HFF-Myc (cell line): ENCODE data around the gene PIK3R2.

ENCODE experiments used
- DNase-seq: peaks from one replicate; pipeline ENCODE4 v3.0.0-alpha.2; 2011; ENCODE audit warnings: low read depth; ENCODE audit errors: extremely low read depth
- H3K4me3 ChIP-seq: replicated peaks from 2 replicates; pipeline ENCODE4 v1.5.1; 2011; ENCODE audit warnings: low read depth, mild to moderate bottlenecking, control low read depth, low read length
- TF ChIP-seq, protein P1 (sequence below): IDR thresholded peaks from 2 replicates; pipeline ENCODE4 v1.5.1; 2012; ENCODE audit warnings: mild to moderate bottlenecking, low read depth, low read length, control low read depth; ENCODE audit errors: missing control alignments

Gene PIK3R2

DNA sequence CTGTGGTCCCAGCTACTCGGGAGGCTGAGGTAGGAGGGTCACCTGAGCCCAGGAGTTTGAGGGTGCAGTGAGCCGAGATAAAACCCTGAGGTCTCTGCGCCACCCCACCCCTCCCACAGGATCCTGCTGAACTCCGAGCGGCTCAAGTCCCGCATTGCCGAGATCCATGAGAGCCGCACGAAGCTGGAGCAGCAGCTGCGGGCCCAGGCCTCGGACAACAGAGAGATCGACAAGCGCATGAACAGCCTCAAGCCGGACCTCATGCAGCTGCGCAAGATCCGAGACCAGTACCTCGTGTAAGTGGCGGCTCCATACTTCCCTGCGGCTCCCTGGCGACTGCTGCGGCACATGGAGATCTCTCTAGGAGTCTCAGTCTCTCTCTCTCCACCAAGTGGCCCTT lies 14.0 kb downstream of the PIK3R2 start:
- DNase-seq: no peak
- H3K4me3 ChIP-seq: no peak overlapping the region
- TF ChIP-seq, protein P1, sequence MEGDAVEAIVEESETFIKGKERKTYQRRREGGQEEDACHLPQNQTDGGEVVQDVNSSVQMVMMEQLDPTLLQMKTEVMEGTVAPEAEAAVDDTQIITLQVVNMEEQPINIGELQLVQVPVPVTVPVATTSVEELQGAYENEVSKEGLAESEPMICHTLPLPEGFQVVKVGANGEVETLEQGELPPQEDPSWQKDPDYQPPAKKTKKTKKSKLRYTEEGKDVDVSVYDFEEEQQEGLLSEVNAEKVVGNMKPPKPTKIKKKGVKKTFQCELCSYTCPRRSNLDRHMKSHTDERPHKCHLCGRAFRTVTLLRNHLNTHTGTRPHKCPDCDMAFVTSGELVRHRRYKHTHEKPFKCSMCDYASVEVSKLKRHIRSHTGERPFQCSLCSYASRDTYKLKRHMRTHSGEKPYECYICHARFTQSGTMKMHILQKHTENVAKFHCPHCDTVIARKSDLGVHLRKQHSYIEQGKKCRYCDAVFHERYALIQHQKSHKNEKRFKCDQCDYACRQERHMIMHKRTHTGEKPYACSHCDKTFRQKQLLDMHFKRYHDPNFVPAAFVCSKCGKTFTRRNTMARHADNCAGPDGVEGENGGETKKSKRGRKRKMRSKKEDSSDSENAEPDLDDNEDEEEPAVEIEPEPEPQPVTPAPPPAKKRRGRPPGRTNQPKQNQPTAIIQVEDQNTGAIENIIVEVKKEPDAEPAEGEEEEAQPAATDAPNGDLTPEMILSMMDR: no peak

DNA sequence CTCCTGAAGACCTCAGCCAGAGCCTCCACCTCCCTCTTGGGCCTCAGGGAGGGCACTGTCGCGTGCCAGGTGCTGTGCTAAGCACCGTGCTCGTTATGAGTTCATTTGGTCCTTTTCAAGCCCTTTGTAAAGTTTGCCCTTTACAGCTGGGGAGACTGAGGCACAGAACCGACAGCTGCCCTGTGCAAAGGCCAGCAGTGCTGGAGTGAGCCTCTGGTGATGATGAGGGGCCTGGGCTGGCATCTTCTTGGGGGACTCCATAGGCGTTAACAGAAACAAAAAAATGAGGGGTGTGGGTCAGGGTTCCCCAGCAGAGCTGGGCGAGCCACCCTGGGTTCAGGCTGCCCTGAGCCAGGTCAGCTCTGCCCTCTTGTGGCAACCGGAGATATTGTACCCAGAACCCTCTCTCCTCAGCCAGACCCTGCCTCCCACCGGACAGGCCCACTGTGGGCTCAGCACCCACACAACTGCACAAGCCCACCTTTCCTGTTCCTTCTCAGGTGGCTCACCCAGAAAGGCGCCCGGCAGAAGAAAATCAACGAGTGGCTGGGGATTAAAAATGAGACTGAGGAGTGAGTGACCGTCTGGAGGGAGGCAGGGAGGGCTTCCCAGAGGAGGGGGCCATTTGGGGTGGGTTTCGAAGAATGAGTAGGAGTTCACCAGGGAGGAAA lies 15.1 kb downstream of the PIK3R2 start:
- DNase-seq: no peak
- H3K4me3 ChIP-seq: no peak overlapping the region
- TF ChIP-seq, protein P1: peak; percentile 79

DNA sequence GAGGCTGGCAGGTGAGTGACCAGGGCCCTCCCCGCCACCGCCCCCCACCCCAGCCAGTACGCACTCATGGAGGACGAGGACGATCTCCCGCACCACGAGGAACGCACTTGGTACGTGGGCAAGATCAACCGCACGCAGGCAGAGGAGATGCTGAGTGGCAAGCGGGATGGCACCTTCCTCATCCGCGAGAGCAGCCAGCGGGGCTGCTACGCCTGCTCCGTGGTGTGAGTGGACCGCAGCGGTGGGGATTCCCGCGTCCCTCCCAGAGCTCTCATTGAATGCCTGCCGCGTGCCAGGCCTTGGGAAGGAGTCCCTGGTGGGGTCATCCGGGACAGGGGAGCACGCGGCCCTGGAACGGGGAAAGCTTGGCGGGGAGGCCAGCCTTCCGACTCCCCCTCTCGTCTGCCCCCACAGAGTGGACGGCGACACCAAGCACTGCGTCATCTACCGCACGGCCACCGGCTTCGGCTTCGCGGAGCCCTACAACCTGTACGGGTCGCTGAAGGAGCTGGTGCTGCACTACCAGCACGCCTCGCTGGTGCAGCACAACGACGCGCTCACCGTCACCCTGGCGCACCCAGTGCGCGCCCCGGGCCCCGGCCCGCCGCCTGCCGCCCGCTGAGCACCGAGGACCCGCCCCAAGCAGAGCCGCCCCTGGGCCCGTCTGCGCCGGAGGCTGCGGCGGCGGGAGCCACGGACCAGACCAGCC lies 15.9 kb downstream of the PIK3R2 start:
- DNase-seq: no peak
- TF ChIP-seq, protein P1: no peak
- no peak overlapping the region for H3K4me3 ChIP-seq

DNA sequence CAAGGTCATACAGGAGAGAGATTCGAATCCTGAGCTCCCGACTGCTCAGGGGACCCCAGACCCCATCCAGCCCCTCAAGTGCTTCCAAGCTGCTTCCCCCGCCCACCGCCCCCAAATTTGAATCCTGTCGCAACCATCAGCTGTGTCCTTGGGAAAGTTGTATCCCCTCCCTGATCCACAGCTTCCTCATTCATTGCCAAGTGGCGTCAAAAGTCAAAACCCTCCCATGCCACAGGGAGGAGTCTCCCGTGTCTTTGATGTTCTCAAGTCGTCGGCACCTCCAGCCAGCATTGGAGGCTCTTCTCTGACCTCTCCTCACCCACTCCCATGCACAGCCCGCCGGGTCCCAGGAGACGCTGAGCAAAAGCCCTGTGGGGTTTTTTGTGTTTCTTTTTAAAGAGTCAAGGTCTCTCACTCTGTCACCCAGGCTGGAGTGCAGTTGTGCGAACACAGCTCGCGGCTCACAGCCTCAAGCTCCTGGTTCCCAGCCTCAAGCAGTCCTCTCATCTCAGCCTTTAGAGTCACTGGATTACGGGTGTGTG lies 17.8 kb downstream of the PIK3R2 start:
- no peak for DNase-seq
- TF ChIP-seq, protein P1: no peak
- H3K4me3 ChIP-seq: no peak overlapping the region

DNA sequence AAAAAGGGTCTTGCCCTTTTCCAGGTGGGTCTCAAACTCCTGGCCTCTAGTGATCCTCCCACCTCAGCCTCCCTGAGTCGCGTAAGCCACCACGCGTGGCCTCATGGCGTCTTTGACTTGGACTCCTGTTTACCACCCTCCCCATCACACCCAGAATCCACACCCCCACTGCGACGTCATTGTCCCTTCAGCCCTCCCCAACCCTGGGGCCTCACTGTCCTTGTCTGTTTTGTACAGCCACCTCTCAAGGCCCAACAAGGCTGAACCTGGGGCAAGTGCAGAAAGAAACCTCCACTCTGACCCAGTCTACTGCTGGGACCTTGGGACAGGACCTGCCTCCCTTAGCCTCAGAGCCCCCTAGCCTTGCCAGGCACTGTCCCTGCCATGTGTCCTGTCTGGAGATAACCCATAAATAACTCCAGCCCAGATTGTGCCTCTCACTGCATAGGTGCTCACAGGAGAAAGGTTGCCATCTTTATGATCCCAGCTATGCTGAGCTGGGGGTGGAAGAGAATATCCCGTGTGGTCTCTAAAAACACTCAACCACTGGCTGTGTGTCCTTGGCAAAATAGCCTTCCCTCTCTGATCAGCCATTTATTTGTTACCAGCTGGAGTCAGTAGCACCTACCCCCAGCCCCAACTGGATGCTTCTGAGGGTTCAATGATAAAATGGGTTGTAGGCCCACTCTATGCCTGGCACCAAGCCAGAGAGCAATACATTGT lies 18.8 kb downstream of the PIK3R2 start:
- TF ChIP-seq, protein P1: no peak
- no peak for DNase-seq
- no peak overlapping the region for H3K4me3 ChIP-seq

DNA sequence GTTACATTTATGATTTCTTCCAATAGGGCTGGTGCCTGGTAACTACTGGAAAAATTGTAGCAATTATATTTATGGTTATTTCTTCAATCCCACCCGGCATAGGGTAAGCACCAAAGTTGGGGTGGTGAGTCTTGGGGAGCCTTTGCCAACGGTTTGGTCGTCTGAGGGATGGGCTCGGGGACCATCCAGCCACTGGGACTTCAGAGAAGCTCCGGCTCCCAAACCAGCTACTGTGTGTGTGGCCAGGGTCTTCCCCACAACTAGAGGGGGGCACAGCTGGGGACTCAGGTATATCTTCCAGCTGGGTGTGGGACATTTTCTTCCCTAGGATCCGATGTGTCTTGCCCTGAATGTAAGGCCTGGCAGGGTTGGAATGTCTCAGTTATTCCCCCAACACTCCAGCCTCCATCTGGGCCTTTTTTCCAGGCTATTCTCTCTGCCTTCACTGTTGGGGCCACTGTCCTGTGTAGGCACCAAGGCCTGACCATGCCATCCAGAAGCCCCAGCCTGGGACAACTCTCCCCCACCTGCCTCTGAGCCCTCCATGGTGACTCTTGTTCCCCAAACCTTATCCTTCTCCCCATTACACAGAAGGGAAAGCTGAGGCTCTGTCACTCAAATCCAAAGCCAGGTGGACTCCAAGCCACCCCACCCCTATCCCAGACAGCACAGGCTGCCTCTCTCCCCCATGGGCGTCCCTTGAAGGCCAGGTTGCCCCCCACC lies 19.5 kb downstream of the PIK3R2 start:
- TF ChIP-seq, protein P1: no peak
- no peak overlapping the region for H3K4me3 ChIP-seq
- no peak for DNase-seq
